HepG2 (cell line): ENCODE data around the gene NAXD. TPM values are rescaled to one million over a fixed set of nuclear protein-coding genes. Genes with fewer than 3 reads are reported as not detected.

Source experiments
- NFYC ChIP-seq: IDR thresholded peaks from 2 replicates; pipeline ENCODE4 v1.6.1; 2016; ENCODE audit warnings: missing genetic modification reagents, missing compliant biosample characterization
- polyA plus RNA-seq, 8 experiments: library from polyadenylated mRNA; depleted of rRNA in 3 of 8; stranded (reverse) in 7 of 8; unstranded in 1 of 8; fragments of >200 nt; fragmentation: Illumina TruSeq in 4 of 8; extraction: Trizol in 4 of 8; gene quantifications; 2 replicates each; pipeline versions ENCODE4 v1.2.1 to v1.2.3, GENCODE V29; 2011 to 2016; ENCODE audit warnings: low read depth in 4 of 8, missing spikeins in 1 of 8, mixed read lengths in 1 of 8; ENCODE audit not compliant: insufficient read depth in 1 of 8
- total RNA-seq, 5 experiments: library from RNA; depleted of rRNA; stranded (reverse); fragments of >200 nt; fragmentation: Illumina TruSeq; extraction: Trizol; gene quantifications; 2 replicates each; pipeline ENCODE4 v1.2.3, GENCODE V29; 2016; ENCODE audit warnings: low read depth in 1 of 5
- TF ChIP-seq, protein P1 (sequence below), 2 experiments: fragments of 450-650 bp in 1 of 2; sonication (generic) in 1 of 2; formaldehyde crosslinking in 1 of 2; IDR thresholded peaks; 2 replicates each; pipeline versions ENCODE4 v1.6.1 to v1.8.0; 2016 to 2022; ENCODE audit warnings: antibody characterized with exemption in 1 of 2, mild to moderate bottlenecking in 1 of 2, missing genetic modification reagents in 1 of 2
- TF ChIP-seq, protein P2 (sequence below): IDR thresholded peaks from 2 replicates; pipeline ENCODE4 v1.4.0; 2020; ENCODE audit warnings: mild to moderate bottlenecking, missing genetic modification reagents
- TF ChIP-seq, protein P3 (sequence below): sonication (generic); formaldehyde crosslinking; conservative IDR thresholded peaks from 2 replicates; pipeline ENCODE4 v1.4.0; 2020; ENCODE audit warnings: mild to moderate bottlenecking, missing genetic modification reagents, moderate library complexity

NAXD gene
- total and polyA plus RNA-seq, 2 of the 13 experiments (the other 11 are each of a cell fraction or from before 2014, with no cell fraction given), result 19.0 to 23.2 TPM

DNA sequence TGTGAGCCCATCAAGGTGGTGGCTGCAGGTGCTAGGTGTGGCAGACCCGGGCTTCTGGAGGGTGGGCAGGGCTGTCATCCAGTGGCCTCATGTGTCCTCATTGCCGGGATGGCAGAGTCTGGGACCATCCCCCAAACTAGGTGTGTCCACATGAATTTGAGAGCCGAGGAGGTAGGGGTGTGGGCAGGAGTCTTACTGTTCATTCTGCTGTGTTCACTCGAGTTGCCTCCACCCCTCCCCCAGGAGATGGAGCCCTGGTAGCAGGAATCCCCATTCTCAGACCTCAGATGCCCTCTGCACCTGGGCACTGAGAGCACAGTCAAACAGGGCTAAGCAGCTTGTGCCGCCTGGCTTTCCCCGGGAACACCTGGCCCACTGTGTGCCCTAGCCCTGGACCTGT lies 22.4 kb downstream of the NAXD start (continued):
- TF ChIP-seq, protein P1, sequence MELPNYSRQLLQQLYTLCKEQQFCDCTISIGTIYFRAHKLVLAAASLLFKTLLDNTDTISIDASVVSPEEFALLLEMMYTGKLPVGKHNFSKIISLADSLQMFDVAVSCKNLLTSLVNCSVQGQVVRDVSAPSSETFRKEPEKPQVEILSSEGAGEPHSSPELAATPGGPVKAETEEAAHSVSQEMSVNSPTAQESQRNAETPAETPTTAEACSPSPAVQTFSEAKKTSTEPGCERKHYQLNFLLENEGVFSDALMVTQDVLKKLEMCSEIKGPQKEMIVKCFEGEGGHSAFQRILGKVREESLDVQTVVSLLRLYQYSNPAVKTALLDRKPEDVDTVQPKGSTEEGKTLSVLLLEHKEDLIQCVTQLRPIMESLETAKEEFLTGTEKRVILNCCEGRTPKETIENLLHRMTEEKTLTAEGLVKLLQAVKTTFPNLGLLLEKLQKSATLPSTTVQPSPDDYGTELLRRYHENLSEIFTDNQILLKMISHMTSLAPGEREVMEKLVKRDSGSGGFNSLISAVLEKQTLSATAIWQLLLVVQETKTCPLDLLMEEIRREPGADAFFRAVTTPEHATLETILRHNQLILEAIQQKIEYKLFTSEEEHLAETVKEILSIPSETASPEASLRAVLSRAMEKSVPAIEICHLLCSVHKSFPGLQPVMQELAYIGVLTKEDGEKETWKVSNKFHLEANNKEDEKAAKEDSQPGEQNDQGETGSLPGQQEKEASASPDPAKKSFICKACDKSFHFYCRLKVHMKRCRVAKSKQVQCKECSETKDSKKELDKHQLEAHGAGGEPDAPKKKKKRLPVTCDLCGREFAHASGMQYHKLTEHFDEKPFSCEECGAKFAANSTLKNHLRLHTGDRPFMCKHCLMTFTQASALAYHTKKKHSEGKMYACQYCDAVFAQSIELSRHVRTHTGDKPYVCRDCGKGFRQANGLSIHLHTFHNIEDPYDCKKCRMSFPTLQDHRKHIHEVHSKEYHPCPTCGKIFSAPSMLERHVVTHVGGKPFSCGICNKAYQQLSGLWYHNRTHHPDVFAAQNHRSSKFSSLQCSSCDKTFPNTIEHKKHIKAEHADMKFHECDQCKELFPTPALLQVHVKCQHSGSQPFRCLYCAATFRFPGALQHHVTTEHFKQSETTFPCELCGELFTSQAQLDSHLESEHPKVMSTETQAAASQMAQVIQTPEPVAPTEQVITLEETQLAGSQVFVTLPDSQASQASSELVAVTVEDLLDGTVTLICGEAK (IDR thresholded peaks at IDR 0.05), result no peak
- TF ChIP-seq, protein P1 (CRISPR knock-in tag; IDR thresholded peaks at IDR 0.05), result no peak
- TF ChIP-seq, protein P2, sequence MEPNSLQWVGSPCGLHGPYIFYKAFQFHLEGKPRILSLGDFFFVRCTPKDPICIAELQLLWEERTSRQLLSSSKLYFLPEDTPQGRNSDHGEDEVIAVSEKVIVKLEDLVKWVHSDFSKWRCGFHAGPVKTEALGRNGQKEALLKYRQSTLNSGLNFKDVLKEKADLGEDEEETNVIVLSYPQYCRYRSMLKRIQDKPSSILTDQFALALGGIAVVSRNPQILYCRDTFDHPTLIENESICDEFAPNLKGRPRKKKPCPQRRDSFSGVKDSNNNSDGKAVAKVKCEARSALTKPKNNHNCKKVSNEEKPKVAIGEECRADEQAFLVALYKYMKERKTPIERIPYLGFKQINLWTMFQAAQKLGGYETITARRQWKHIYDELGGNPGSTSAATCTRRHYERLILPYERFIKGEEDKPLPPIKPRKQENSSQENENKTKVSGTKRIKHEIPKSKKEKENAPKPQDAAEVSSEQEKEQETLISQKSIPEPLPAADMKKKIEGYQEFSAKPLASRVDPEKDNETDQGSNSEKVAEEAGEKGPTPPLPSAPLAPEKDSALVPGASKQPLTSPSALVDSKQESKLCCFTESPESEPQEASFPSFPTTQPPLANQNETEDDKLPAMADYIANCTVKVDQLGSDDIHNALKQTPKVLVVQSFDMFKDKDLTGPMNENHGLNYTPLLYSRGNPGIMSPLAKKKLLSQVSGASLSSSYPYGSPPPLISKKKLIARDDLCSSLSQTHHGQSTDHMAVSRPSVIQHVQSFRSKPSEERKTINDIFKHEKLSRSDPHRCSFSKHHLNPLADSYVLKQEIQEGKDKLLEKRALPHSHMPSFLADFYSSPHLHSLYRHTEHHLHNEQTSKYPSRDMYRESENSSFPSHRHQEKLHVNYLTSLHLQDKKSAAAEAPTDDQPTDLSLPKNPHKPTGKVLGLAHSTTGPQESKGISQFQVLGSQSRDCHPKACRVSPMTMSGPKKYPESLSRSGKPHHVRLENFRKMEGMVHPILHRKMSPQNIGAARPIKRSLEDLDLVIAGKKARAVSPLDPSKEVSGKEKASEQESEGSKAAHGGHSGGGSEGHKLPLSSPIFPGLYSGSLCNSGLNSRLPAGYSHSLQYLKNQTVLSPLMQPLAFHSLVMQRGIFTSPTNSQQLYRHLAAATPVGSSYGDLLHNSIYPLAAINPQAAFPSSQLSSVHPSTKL (CRISPR knock-in tag), result no peak
- TF ChIP-seq, protein P3, sequence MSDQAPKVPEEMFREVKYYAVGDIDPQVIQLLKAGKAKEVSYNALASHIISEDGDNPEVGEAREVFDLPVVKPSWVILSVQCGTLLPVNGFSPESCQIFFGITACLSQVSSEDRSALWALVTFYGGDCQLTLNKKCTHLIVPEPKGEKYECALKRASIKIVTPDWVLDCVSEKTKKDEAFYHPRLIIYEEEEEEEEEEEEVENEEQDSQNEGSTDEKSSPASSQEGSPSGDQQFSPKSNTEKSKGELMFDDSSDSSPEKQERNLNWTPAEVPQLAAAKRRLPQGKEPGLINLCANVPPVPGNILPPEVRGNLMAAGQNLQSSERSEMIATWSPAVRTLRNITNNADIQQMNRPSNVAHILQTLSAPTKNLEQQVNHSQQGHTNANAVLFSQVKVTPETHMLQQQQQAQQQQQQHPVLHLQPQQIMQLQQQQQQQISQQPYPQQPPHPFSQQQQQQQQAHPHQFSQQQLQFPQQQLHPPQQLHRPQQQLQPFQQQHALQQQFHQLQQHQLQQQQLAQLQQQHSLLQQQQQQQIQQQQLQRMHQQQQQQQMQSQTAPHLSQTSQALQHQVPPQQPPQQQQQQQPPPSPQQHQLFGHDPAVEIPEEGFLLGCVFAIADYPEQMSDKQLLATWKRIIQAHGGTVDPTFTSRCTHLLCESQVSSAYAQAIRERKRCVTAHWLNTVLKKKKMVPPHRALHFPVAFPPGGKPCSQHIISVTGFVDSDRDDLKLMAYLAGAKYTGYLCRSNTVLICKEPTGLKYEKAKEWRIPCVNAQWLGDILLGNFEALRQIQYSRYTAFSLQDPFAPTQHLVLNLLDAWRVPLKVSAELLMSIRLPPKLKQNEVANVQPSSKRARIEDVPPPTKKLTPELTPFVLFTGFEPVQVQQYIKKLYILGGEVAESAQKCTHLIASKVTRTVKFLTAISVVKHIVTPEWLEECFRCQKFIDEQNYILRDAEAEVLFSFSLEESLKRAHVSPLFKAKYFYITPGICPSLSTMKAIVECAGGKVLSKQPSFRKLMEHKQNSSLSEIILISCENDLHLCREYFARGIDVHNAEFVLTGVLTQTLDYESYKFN (CRISPR knock-in tag), result no peak
- TF ChIP-seq NFYC, result no peak
